Activated CD8-positive, alpha-beta memory T cell treated with anti-CD3 and anti-CD28 coated beads, Interleukin-2, amount 50 U/mL, for 4 hours (primary cell): Measurements from ENCODE around the gene DUSP7.

ENCODE experiments used
- DNase-seq: peaks from one replicate; pipeline ENCODE4 v3.0.0-alpha.2; 2020

The DUSP7 gene

DNA sequence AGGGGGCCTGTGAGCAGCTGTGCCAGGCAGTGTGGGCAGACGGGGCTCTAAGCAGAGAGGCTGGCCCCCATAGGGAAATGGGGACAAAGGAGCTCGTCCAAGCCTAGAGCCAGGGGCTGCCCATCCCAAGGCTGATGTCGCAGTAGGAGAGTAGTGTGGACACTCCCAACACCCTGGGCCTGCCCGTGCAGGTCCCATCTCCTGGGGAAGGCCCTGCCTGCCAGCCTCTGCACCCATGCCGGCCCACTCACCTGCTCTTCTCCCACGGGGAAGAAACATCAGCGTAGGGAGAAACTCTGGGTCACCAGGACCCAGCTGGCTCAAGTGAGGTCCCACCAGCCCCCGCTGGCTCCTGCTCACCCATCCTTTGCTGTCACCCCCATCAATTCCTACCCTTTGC, 10.7 kb upstream of the DUSP7 start:
- DNase-seq, result no peak

GRCh38 chr3:52065264-52065756, 8.9 kb upstream of the DUSP7 start:
- no peak for DNase-seq

DNA sequence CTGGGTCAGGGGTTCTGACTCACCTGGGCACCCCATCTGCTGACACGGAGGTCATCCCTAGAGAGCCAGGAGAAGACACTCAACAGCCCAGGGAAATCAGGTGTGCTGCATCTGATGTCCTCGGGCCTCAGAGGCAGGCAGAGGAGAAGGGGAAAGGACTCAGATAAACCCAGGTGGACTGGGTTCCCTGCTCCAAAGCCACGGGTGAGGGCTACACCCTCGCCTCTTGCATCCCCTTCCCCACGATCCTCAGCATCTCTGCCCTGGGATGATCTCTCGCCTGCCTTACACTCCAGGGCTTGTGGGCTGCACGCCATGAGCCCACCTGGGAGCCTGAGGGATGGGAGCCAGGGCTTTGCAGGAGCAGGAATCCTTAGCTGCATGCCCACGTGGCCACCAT, 8.2 kb upstream of the DUSP7 start:
- DNase-seq, result no peak

GRCh38 chr3:52063026-52063723, 6.8 kb upstream of the DUSP7 start:
- DNase-seq, result no peak

DNA sequence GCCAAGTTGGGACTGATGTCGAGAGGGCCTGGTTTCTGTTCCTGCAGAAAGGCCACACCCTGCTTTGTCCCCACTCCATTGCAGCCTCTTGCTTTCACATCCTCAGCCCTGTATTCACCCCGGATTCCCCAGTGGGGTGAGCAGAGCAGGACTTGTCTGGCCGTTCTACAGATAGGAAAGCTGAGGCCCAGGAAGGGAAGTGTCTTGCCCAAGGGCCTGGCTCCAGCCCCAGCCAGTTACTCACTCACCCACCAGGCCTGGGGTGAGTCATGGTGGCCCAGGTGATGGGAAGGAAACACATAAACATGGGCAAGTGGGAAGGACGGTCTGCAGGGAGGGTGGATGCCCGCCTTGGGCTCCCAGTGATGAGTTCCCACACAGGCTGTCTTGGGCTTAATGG, 6.1 kb upstream of the DUSP7 start:
- DNase-seq, result no peak

DNA sequence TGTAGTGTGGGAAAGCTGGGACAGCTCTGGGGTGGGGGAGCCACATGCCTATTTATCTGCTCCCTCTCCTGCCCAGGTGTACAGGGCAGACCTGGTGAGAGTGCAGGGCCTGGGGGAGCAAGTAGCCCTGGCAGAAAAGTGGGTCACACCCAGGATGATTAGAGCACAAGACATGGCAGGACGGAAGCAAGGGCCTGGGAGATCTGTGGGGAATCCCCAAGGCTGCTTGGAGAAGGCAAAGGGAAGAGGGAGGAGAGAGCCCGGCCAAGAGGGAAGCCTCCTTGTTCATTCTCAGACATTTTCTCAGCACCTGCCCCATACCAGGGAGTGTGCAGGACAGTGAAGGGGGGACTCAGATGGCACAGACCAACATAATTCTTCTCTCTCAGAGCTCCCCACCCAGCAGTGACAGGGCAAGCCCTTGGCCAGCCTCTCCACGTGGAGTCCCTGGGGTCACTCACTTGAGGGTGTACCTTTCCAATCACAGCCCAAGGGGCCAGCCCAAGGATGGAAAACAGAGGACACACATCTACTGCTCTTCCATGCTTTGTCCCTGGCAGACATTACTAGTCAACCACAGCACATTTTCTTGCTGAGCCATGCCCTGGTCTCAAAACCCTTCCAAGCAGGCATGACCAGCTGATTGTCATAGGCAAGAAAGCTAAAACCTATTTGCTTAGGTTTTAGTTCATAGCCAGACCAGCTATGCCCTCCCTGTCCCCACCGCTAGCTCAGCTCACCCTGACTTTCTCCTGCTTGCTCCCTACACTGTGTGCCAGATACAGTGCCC, 4.9 kb upstream of the DUSP7 start:
- DNase-seq, result no peak

GRCh38 chr3:52059781-52060180, 3.4 kb upstream of the DUSP7 start:
- DNase-seq, result no peak

- no peak for DNase-seq
These were observed 1.6 kb upstream of the DUSP7 start for GRCh38 chr3:52057812-52058495.

- peak; percentile 100 for DNase-seq
These were observed 819 bp upstream of the DUSP7 start for GRCh38 chr3:52056968-52057811.

DNA sequence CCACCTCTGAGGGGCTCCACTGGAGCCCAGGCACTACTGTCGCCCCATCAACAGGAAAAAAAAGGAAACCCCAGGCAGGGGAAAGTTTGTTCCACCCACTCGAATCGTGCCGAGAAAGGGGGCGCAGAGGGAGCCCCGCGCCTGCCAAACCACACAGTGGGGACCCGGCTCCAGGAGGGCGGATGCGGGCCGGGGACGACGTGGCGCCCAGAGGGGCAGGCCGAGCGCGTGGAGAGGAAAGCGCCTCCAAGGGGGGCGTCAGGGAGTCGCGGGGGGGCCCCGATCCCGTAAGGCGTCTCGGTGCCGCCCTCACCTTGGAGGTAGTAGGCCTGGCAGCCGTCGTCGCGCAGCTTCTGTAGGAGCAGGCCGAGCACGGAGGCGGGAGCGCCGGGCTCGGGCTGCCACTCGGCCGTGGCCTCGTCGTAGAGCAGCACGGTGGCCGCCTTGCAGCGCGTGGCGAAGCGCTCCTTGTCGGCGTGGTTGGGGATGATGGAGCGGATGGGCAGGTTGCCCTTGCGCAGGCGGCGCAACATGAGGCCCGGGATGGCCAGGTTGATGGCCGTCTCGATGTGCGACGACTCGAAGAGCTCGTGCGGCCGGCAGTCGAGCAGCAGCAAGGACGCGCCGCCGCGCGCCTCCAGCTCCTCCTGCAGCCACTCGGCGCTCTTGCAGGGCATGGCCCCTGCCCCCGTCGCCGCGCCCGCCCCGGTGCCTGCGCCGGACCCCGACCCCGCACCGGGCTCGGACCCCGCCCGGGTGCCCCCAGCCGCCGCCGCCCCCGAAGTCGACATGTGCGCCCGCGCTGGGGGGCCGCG, 627 bp downstream of the DUSP7 start:
- DNase-seq, result peak; percentile 49

DNA sequence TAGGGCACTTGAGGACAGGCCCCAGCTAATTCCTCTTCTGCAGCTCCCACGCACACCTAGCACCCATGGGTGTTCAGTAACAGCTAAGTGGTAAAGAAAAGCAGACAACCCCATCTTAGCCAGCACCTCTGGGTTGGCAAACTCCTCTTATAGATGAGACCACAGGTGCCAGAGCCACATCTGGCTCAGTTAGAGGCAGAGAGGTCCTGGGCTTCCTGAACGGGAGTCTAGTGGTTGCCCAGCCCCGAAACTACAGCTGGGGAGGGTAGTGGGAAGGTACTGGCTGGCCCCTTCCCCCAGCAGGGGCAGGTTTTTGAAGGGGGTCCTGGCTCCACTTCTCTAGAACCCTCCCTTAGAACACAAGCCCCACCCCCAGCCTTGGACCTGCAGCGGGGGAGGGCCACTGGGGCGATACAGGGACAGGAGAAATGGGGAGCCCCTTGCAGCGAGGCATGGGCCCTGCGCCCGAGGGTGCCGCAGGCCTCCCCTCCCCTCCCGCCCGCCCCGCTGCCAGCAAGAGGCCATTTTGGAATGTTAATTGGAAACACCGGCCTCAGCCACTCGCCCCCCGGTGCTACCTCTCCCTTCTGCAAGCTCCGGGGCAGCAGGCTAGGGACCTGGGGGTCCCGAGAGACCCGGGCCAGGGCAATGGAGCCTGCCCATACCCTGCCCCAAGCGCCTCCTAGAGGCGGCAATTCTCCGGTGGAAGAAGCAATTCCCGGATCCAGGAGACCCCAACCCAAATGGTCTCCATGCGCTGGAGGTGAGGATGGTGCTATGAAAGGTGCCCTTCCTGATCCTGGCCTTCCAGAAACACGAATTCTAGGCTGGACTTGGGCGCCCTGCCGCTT, 1.5 kb downstream of the DUSP7 start:
- DNase-seq, result no peak

DNA sequence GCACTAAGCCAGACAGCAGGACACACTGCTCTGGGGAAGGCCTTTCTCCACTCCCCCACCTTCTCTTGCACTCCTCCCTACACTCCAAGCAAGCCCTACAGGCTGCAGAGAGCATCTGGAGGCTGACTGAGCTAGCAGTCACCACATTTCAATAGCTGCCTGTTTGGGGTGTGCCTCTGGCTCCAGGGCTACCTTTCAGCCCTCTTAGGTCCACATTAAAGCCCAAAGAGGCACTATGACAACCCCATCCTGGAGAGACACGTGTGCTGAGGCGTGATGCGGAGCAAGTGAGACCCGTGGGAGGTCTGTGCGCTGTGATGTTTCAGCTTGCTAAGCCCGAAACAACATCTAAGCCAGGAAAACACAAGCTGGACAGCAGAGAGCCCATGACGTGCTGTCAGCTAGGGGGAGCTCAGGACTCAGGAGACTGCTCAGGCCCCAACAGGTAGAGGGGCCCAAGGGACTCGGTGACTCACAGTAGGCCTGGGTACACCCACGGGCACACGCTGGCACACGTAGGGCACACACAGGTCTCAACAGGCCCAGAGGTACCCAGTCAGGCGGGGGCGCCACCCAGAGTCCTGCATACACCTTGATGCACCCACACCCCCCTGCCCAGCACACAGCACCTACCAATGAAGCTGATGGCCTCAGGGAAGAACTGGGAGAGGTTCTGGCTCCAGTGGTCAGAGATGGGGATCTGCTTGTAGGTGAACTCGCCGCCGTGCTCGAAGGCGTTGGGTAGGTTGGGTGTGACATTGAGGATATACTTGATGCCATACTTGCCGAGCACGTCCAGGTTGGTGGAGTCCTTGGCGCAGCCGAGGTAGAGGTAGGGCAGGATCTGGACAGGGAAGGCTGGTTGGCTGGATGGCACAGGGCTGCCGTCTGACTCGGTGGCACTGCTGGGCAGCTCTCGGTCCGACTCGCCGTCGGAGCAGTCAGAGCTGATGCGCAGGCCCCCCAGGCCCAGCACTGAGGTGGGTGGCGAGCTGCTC, 2.8 kb downstream of the DUSP7 start:
- peak; percentile 63 for DNase-seq

GRCh38 chr3:52052831-52053306, 3.5 kb downstream of the DUSP7 start:
- no peak for DNase-seq

- no peak for DNase-seq
These were observed 4.9 kb downstream of the DUSP7 start for GRCh38 chr3:52051444-52051843.

GRCh38 chr3:52050571-52050970, 5.8 kb downstream of the DUSP7 start:
- DNase-seq, result no peak

GRCh38 chr3:52049503-52049902, 6.9 kb downstream of the DUSP7 start:
- no peak for DNase-seq

- no peak for DNase-seq
These were observed 8.9 kb downstream of the DUSP7 start for GRCh38 chr3:52047295-52047960.

GRCh38 chr3:52046902-52047239, 9.5 kb downstream of the DUSP7 start:
- no peak for DNase-seq
